H1 (cell line): ENCODE measurements around the gene RSPO1. TPM values are rescaled to one million over a fixed set of nuclear protein-coding genes. Genes with fewer than 3 reads are reported as not detected.
A peak's percentile ranks its signal among the peaks of the same experiment; 100 is the strongest.

Experiments used
- ASH2L ChIP-seq: fragments of 200-600, 300-600 bp; sonication (generic); IDR thresholded peaks from one replicate; pipeline ENCODE4 v1.7.1; 2017; ENCODE audit warnings: low read length
- CHD1 ChIP-seq: IDR thresholded peaks from 2 replicates; pipeline ENCODE4 v1.6.1; 2012; ENCODE audit warnings: low read depth, low read length, improper control_type of control experiment
- CHD7 ChIP-seq: fragments of 300-600 bp; sonication (generic); IDR thresholded peaks from 2 replicates; pipeline ENCODE4 v1.7.1; 2012; ENCODE audit warnings: low read length, moderate library complexity, mild to moderate bottlenecking, inconsistent platforms; ENCODE audit not compliant: insufficient replicate concordance
- HDAC6 ChIP-seq: IDR thresholded peaks from one replicate; pipeline ENCODE4 v1.7.1; 2012; ENCODE audit warnings: low read depth, mild to moderate bottlenecking, inconsistent platforms, low read length, moderate library complexity
- KDM1A ChIP-seq: fragments of 200-600, 300-600 bp; sonication (generic); IDR thresholded peaks from 2 replicates; pipeline ENCODE4 v1.7.1; 2016; ENCODE audit warnings: mild to moderate bottlenecking, low read length, borderline replicate concordance
- KDM5A ChIP-seq: fragments of 200-600 bp; IDR thresholded peaks from 2 replicates; pipeline ENCODE4 v1.7.1; 2012; ENCODE audit warnings: mild to moderate bottlenecking, low read length, inconsistent platforms, mixed read lengths
- NANOG ChIP-seq: IDR thresholded peaks from 2 replicates; pipeline ENCODE4 v1.6.1; 2011; ENCODE audit warnings: low read length, low read depth, mild to moderate bottlenecking, inconsistent platforms; ENCODE audit not compliant: insufficient read depth, poor library complexity, severe bottlenecking
- SIN3A ChIP-seq, 2 experiments: IDR thresholded peaks in 1 of 2; conservative IDR thresholded peaks in 1 of 2; 2 replicates each; pipeline ENCODE4 v1.6.1; 2011 to 2012; ENCODE audit warnings: low read length in 2 of 2, improper control_type of control experiment in 1 of 2, low read depth in 1 of 2, mild to moderate bottlenecking in 1 of 2
- SIX5 ChIP-seq: IDR thresholded peaks from 2 replicates; pipeline ENCODE4 v1.6.1; 2011; ENCODE audit warnings: mild to moderate bottlenecking, low read depth, low read length
- TAF7 ChIP-seq: optimal IDR thresholded peaks from 2 replicates; pipeline ENCODE3; 2011; ENCODE audit warnings: low read depth, mild to moderate bottlenecking, inconsistent platforms, low read length, moderate library complexity, borderline replicate concordance
- polyA plus RNA-seq, 7 experiments: library from polyadenylated mRNA; depleted of rRNA in 3 of 7; stranded (reverse) in 5 of 7; unstranded in 2 of 7; fragments of >200 nt in 5 of 7; fragments of 200-250 nt in 2 of 7; gene quantifications; 1 replicate in 5 of 7; 2 replicates in 1 of 7; 4 replicates in 1 of 7; pipeline versions ENCODE4 v1.2.1 to v1.2.3, GENCODE V29; 2011 to 2013; ENCODE audit warnings: missing spikeins in 2 of 7, mixed read lengths in 2 of 7
- total RNA-seq: library from RNA; stranded (reverse); fragmentation: NEBNext Ultra II Directional; extraction: Animal tissue kit (Norgen Biotek cat#: 25700); gene quantifications from 2 replicates; pipeline ENCODE4 v1.2.1, GENCODE V29; 2021

The RSPO1 gene
- total and polyA plus RNA-seq, 2 of the 8 experiments (the other 6 are each of a cell fraction or from before 2014, with no cell fraction given): 0.39 TPM; not detected in 1

GRCh38 chr1:37595440-37596181, 39.1 kb downstream of the RSPO1 start, which contains the start of gene GNL2 (continued):
- no peak for TF ChIP-seq CHD7
- TF ChIP-seq CHD1: no peak
- TF ChIP-seq SIX5: no peak
- peak; percentile 89 to 92; a peak in 3 of 4 replicates for TF ChIP-seq SIN3A (conservative IDR thresholded peaks at IDR 0.05 in 1 of 2, IDR thresholded peaks at IDR 0.05 in 1 of 2; ENCODE audit: low read depth in 1 of 2, low read length in 2 of 2)
- TF ChIP-seq KDM5A: peak; percentile 48
- TF ChIP-seq NANOG: no peak
- TF ChIP-seq HDAC6: no peak
- TF ChIP-seq ASH2L: peak; percentile 81
- TF ChIP-seq KDM1A: no peak
- TF ChIP-seq TAF7: no peak
